DMS 273 (cell line): ENCODE results near the gene MYO5A.
A peak's percentile ranks its signal among the peaks of the same experiment; 100 is the strongest.
"Not testable (repeated sequence)": the region's sequence is repeated elsewhere in the genome, so short reads cannot be mapped to it uniquely, and the experiment has no call there.

Experiments
- DNase-seq: peaks from one replicate; lab custom pipeline; 2025; ENCODE audit not compliant: unreplicated experiment; lab: John Stamatoyannopoulos, UW

Gene MYO5A

GRCh38 chr15:52528564-52529340 lies at the start of gene MYO5A:
TSS of gene MYO5A (minus strand) at chr15:52528880. CDS start at chr15:52528806, 74 bp downstream.
- DNase-seq = peak; percentile 80

- no peak for DNase-seq
Measured at GRCh38 chr15:52576692-52577091, 48.0 kb upstream of the MYO5A start.

- DNase-seq = not testable (repeated sequence)
Measured at GRCh38 chr15:52575573-52575972, 46.9 kb upstream of the MYO5A start.

GRCh38 chr15:52575072-52575471 lies 46.4 kb upstream of the MYO5A start:
- no peak for DNase-seq

GRCh38 chr15:52574623-52575022 lies 45.9 kb upstream of the MYO5A start:
- not testable (repeated sequence) for DNase-seq

GRCh38 chr15:52568601-52569585 lies 40.2 kb upstream of the MYO5A start, which contains the start of gene ARPP19:
TSS of gene ARPP19 (minus strand) at chr15:52569030. CDS start at chr15:52568892, 138 bp downstream.
- DNase-seq = peak; percentile 94

DNA sequence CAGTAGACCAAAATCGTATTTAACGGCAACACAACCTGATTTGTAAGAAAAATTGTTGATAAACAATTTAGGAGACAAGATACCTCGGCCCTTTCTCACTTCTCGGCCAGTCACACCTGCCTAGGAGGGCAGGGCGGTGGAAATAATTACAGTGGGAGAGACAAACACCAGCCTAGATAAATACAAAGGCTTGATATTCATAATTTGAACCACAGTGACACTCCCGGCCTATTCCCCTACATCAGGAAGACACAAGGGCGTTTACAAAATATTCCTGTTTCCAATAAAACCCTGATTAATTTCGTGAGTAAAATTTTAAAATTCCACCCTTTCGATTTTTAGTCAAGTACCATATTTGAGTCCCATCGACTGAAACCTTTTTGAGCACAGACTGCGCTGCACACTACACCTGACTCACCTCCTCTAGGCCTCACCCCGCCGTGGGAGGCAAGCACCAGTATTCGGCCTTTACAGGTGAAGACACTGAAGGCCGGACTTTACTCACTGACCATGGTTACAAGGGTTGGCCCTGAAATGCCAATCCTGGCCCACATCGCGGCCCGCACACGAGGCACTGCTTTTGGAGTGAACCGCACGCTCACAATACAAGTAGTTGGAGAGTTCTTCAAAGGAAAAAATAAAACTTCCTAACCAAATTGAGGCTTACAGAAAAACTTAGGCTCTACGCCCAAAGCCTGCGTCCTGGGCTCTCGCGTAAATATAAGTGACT lies 39.4 kb upstream of the MYO5A start:
- DNase-seq = peak; percentile 35

DNA sequence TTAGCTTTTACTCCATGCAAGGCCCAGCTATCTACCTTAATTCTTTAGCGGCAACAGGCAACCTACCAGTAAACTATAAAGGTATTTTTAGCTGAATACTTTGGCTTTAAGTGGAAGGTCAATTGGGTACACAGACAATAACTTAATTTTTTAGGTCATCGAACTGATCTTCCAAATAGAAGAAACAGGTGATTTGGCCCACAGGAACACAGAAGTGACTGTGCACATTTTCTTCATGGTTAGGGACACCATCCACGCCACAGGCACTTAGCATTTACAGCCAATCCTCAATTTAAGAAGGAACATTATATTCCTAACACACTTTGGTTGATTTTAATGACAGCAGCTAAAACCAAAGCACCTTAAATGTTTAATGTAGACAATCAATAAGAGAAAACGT lies 38.2 kb upstream of the MYO5A start:
- no peak for DNase-seq

DNA sequence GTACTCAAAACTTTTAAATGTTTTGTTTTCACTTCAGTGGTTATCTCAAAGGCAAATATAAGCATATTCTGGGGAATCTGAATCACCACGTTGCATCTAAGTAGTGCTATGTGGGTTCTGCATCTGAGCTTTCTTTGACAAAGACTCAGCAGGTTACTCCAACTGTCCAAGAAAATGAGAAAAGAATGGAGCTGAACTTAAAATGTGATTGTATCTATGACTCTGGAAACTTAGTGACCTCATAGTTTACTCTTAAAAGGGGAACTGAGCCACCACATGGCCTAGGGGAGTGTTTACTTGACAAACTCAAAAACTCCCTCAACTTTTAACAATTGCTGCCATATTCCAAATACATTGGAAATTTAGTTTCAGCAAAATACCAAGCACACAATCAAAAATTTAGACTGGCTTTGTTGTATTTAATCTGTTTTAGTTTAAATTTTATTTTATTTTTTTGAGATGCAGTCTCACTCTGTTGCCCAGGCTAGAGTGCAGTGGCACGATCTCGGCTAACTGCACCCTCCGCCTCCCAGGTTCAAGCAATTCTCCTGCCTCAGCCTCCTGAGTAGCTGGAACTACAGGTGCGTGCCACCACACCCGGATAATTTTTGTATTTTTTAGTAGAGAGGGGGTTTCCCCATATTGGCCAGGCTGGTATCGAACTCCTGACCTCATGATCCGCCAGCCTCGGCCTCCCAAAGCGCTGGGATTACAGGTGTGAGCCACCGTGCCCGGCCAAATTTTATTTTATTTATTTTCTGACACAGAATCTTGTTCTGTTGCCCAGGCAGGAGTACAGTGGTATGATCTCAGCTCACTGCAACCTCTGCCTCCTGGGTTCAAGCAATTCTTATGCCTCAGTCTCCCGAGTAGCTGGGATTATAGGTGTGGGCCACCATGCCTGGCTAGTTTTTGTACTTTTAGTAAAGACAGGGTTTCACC lies 37.0 kb upstream of the MYO5A start:
- DNase-seq = not testable (repeated sequence)

DNA sequence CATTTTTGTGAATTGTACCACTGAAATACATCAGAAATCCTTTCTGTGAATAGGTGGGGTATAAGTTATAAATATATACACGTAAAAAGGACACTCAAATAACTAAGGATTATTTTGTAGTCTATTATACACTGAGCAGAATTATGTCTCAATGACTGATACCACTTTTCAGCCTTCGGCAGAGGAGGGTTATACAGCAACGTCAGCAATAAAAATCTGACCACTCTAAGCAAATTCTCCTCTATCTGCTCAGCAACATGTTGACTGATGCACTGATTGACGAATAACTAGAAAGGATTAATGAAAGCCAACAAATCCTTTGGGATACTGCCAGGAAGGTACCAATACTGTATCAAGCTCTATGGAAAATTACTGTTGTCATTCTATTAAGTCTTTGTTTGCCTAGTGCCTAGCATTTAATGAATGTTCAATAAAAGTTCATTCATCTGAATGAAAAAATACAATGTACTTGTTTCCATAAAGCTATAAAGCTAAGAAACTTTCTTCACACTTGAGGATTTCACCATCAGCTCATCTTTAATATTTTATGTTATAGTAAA lies 34.9 kb upstream of the MYO5A start:
- DNase-seq = no peak

GRCh38 chr15:52559575-52559974 lies 30.9 kb upstream of the MYO5A start:
- DNase-seq = no peak

- DNase-seq = no peak
Measured at GRCh38 chr15:52559022-52559421, 30.3 kb upstream of the MYO5A start.

GRCh38 chr15:52558196-52558595 lies 29.5 kb upstream of the MYO5A start:
- DNase-seq = no peak

- no peak for DNase-seq
Measured at GRCh38 chr15:52557274-52557641, 28.6 kb upstream of the MYO5A start.

DNA sequence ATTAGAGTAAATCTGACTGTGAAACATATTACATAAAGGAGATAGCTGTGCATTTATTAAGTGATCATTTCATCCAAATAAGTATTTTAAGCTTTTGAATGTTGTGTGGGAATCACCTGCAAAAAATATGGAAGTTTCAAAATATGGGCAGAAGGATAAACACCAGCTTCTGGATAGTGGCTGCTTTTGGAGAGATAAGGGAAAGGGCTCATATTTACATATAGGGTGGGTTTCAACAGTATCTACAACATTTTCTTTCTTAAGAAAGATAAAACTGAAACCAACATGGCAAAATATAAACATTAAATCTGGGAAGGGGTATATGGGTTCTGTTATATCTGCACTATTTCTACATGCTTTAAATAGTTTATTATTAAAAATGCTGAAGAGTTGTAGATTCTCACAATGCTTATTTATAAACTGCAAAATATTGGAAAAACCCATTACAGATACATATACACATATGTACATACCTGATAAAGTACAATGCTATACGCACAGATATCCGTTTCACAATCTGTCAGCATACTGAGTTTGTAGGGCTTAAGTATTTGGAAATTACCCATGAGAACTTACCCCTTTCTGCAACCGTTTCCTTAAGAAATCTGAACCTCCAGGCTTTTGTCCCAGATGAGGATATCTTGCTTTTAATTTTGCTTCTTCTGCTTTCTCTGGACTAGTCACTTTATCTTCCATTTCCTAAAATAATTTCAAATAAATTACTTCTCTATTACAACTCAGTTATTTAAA lies 28.0 kb upstream of the MYO5A start:
- no peak for DNase-seq

DNA sequence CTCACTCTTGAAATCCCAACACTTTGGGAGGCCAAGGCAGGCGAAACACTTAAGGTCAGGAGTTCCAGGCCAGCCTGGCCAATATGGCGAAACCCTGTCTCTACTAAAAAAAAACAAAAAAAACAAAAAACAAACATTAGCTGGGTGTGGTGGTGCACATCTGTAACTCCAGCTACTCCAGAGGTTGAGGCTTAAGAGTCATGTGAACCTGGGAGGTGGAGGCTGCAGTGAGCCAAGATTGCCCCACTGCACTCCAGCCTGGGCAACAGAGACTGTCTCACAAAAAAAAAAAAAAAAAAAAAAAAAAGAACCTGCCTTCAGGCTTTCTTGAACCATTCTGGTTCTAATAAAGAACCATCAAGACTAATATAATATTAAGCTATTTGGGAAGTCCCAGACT lies 23.6 kb upstream of the MYO5A start:
- DNase-seq = no peak

DNA sequence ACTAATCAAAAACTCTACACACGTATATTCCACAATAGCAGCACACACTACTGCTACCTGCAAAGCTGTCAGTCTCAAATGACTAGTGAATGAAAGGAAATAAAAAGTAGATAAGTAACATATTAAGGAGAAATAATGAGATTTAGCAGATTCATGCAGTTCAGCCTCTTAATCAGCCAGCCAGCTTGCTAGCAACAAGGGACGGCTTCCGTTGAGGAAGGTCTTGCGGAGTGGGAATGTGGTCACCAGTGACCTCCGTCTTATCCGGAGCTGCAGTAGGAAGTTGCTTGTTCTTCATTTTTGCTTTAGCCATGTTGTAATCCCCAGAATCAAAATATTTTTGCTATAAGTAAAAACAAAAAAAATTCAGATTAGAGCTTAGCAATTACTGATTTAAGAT lies 23.1 kb upstream of the MYO5A start:
- DNase-seq = no peak

- not testable (repeated sequence) for DNase-seq
Measured at GRCh38 chr15:52551186-52551585, 22.5 kb upstream of the MYO5A start.
